ENCODE results near the gene MARCHF5.
"Not testable (repeated sequence)": the region's sequence is repeated elsewhere in the genome, so short reads cannot be mapped to it uniquely, and the experiment has no call there.

The MARCHF5 gene

DNA sequence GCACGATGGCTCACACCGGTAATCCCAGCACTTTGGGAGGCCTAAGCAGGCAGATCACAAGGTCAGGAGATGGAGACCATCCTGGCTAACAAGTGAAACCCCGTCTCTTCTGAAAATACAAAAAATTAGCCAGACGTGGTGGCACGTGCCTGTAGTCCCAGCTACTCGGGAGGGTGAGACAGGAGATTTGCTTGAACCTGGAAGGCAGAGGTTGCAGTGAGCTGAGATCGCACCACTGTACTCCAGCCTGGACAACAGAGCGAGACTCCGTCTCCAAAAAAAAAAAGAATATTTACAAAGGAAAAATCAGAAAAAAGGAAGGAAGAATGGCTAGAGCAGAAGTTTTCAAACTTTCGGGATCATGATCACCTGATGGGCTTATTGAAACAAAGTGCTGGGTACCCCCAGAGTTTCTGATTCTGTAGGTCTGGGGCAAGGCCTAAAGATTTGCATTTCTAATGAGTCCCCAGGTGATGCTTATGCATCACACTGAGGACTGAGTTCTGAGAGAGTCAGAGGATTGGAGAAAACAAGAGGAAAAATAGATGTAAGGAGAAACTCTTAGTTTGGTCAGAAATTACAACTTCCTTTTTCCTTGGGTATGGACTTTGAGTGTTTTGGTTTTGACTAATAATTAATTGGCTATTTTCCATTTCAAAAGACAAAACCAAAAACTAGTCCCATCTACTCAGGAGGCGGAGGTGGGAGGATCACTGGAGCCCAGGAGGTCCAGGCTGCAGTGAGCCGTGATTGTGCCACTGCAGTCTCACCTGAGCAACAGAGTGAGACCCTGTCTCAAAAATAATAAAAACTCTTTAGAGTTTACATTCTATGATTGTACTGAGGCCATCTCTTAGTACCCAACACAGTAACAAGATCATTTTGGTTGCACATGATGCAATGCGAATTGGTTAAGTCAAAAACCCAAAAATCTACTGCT is 14.4 kb downstream of the MARCHF5 start:
- DNase-seq (ENCODE audit: low spot score), result no peak

DNA sequence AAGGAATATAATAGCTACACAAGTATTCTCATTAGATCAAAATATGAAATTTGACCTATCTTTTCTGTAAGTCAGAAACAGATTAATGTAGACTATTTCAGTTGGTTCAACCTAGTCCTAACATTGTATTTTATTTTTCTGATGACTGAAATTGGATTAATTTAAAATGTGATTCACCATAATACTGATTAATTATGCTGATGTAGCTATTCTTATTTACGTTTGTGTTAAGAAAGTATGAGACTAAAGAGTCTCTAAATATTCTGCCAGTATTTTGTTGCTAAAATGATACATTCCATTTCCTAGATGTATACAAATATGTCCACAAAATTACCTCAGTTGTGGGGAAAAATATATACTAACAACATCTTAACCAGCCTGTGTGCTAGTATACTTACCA is 18.3 kb downstream of the MARCHF5 start:
- no peak for DNase-seq (ENCODE audit: low spot score)

GRCh38 chr10:92313750-92314149 is 22.8 kb downstream of the MARCHF5 start:
- no peak for DNase-seq (ENCODE audit: low spot score)

DNA sequence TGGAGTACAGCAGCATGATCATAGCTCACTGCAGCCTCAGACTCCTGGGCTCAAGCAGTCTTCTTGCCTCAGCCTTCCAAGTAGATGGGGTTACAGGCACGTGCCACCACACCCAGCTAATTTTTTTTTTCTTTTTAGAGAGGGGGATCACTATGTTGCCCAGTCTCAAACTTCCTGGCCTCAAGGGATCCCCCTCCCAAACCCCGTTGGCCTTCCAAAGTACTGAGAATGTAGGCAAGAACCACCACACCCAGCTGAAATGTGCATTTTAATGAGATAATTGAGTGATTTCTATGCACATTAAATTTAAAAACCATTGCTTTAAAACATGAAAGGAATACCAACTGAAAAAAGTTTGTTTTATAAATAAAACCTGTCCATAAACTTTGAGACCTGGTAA is 25.6 kb downstream of the MARCHF5 start:
- no peak for DNase-seq (ENCODE audit: low spot score)

- DNase-seq (ENCODE audit: low spot score), result no peak
These were observed 32.1 kb downstream of the MARCHF5 start for GRCh38 chr10:92323079-92323478.

GRCh38 chr10:92327445-92328433 is 36.8 kb downstream of the MARCHF5 start:
- no peak for DNase-seq (ENCODE audit: low spot score)

DNA sequence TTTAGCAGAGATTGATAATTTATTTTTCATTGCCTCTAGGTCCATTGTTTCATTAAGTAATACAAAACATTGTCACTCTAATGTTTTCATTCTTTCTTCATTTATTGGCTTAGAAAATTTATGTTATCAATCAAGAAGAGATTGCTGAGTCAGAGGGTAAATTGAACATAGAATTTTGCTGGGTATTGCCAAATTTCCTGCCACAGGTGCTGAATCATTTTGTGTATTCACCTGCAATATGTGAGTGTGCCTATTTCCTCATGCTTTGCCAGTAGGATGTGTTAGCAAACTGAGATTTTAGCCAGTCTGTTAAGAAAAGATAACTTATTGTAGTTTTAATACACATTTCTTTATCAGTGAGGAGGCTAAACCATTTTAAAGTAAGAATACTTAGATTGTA is 38.0 kb downstream of the MARCHF5 start:
- DNase-seq (ENCODE audit: low spot score), result no peak

DNA sequence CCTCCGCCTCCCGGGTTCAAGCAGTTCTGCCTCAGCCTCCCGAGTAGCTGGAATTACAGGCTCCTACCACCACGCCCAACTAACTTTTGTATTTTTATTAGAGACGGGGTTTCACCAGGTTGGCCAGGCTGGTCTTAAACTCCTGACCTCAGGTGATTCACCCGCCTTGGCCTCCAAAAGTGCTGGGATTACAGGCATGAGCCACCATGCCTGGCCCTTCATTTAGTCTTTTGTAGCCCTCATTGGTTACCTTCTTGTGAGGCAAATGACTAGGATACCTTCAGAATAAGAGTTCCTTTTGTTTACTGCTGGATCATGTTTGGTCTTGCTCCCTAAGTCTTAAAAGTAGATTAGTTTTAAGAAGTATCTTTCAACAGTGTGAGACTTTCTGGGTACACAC is 39.0 kb downstream of the MARCHF5 start:
- DNase-seq (ENCODE audit: low spot score), result not testable (repeated sequence)

- no peak for DNase-seq (ENCODE audit: low spot score)
These were observed 51.8 kb downstream of the MARCHF5 start for GRCh38 chr10:92342796-92343195.

GRCh38 chr10:92345575-92345974 is 54.6 kb downstream of the MARCHF5 start:
- not testable (repeated sequence) for DNase-seq (ENCODE audit: low spot score)

DNA sequence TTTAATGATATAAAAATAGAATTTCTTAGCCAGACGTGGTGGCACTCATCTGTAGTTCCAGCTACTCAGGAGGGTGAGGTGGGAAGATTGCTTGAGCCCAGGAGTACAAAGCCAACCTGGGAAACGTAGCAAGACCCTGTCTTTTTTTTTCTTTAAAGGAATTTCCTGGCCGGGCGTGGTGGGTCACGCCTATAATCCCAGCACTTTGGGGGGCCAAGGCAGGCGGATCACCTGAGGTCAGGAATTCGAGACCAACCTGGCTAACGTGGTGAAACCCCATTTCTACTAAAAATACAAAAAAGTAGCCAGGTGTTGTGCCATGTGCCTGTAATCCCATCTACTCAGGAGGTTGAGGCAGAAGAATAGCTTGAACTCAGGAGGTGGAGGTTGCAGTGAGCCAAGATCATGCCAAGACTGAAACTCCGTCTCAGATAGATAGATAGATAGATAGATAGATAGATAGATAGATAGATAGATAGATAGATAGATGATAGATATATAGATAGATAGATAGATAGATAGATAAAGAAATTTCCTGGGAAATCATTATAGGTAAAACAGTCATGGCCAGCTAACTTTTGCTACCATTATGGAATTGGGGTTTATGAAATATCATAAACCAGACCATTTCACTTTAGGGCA is 56.2 kb downstream of the MARCHF5 start:
- not testable (repeated sequence) for DNase-seq (ENCODE audit: low spot score)

- DNase-seq (ENCODE audit: low spot score), result no peak
These were observed 59.4 kb downstream of the MARCHF5 start for GRCh38 chr10:92350411-92350810.

GRCh38 chr10:92354587-92354986 is 63.6 kb downstream of the MARCHF5 start:
- no peak for DNase-seq (ENCODE audit: low spot score)

- DNase-seq (ENCODE audit: low spot score), result no peak
These were observed 65.1 kb downstream of the MARCHF5 start for GRCh38 chr10:92356041-92356440.

- no peak for DNase-seq (ENCODE audit: low spot score)
These were observed 72.5 kb downstream of the MARCHF5 start for GRCh38 chr10:92363498-92363897.

GRCh38 chr10:92366412-92367021 is 75.5 kb downstream of the MARCHF5 start:
- no peak for DNase-seq (ENCODE audit: low spot score)

DNA sequence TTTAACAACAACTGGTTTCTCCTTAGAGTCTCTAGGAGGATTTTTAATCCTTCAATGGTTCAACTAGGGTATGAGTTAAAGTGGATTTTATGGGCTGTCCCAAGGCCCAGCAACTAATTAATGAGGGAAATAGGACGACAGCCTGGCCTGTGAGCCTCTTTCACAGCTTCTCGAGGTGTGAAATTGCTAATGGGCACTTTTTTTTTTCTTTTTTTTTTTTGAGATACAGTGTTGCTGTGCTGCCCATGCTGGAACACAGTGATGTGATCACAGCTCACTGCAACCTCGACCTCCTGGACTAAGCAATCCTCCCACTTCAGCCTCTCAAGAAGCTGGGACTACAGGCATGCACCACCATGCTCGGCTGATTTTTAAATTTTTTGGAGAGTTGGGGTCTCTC is 87.0 kb downstream of the MARCHF5 start:
- DNase-seq (ENCODE audit: low spot score), result no peak

GRCh38 chr10:92381543-92381954 is 90.6 kb downstream of the MARCHF5 start:
- DNase-seq (ENCODE audit: low spot score), result no peak

GRCh38 chr10:92382631-92383030 is 91.7 kb downstream of the MARCHF5 start:
- no peak for DNase-seq (ENCODE audit: low spot score)

- DNase-seq (ENCODE audit: low spot score), result no peak
These were observed 93.8 kb downstream of the MARCHF5 start for GRCh38 chr10:92384741-92385140.

- DNase-seq (ENCODE audit: low spot score), result no peak
These were observed 94.9 kb downstream of the MARCHF5 start for GRCh38 chr10:92385831-92386230.
